Parathyroid adenoma (tissue), 2 donors: Measurements from ENCODE around the gene ACP5.

Source experiments
- H2AFZ ChIP-seq: fragments of 300-600 bp; sonication (generic); one replicate; pipeline ENCODE4 v1.7.0; 2017; ENCODE audit warnings: antibody characterized with exemption, mild to moderate bottlenecking
- H3K27ac ChIP-seq: fragments of 300-600 bp; sonication (generic); one replicate; pipeline ENCODE4 v1.7.0; 2017
- H3K27me3 ChIP-seq: fragments of 300-600 bp; sonication (generic); one replicate; pipeline ENCODE4 v1.7.0; 2017; ENCODE audit warnings: low read length; ENCODE audit not compliant: control insufficient read depth, insufficient read depth
- H3K36me3 ChIP-seq: fragments of 300-600 bp; sonication (generic); one replicate; pipeline ENCODE4 v1.7.0; 2017; ENCODE audit warnings: low read length; ENCODE audit not compliant: control insufficient read depth, insufficient read depth
- H3K4me1 ChIP-seq: fragments of 300-600 bp; sonication (generic); one replicate; pipeline ENCODE4 v1.7.0; 2017; ENCODE audit warnings: control low read depth
- H3K4me2 ChIP-seq: fragments of 300-600 bp; sonication (generic); one replicate; pipeline ENCODE4 v1.7.0; 2017; ENCODE audit warnings: low read length
- H3K4me3 ChIP-seq: fragments of 300-600 bp; sonication (generic); one replicate; pipeline ENCODE4 v1.7.0; 2017; ENCODE audit warnings: low read depth, low read length
- H3K79me2 ChIP-seq: fragments of 300-600 bp; sonication (generic); one replicate; pipeline ENCODE4 v1.7.0; 2017; ENCODE audit warnings: control low read depth
- H3K9ac ChIP-seq: fragments of 300-600 bp; sonication (generic); one replicate; pipeline ENCODE4 v1.7.0; 2017; ENCODE audit warnings: mild to moderate bottlenecking
- H3K9me3 ChIP-seq: fragments of 300-600 bp; sonication (generic); one replicate; pipeline ENCODE4 v1.7.0; 2017; ENCODE audit warnings: low read length; ENCODE audit not compliant: control insufficient read depth
- CTCF ChIP-seq: fragments of 300-600 bp; sonication (generic); IDR thresholded peaks from one replicate; pipeline ENCODE4 v1.7.0; 2017; ENCODE audit warnings: antibody characterized with exemption, mild to moderate bottlenecking
- donor health status: primary hyperparathyroidism.

The ACP5 gene

GRCh38 chr19:11555246-11555645, 22.2 kb downstream of the ACP5 start:
- Histone ChIP-seq H3K4me2 (no peak overlapping the region), H2AFZ (no peak overlapping the region), H3K79me2 (peaks cover 21% of the 10 kb centered on the region), H3K27me3 (no peaks in the 10 kb centered on the region), H3K4me3 (no peak overlapping the region), H3K36me3 (no peaks in the 10 kb centered on the region), H3K4me1 (peaks cover 14% of the 10 kb centered on the region), H3K27ac (no peak overlapping the region), H3K9me3 (no peaks in the 10 kb centered on the region), H3K9ac (no peak overlapping the region)
- TF ChIP-seq CTCF: no peak

- Histone ChIP-seq H3K4me2 (no peak overlapping the region), H2AFZ (no peak overlapping the region), H3K36me3 (no peaks in the 10 kb centered on the region), H3K27ac (no peak overlapping the region), H3K27me3 (no peaks in the 10 kb centered on the region), H3K4me1 (peaks cover 10% of the 10 kb centered on the region), H3K9me3 (no peaks in the 10 kb centered on the region), H3K4me3 (no peak overlapping the region), H3K9ac (no peak overlapping the region), H3K79me2 (peaks cover 18% of the 10 kb centered on the region)
- TF ChIP-seq CTCF: no peak
Measured at GRCh38 chr19:11554160-11554559, 23.3 kb downstream of the ACP5 start.

- no peak overlapping the region for H3K27ac ChIP-seq
- H3K36me3 ChIP-seq: no peaks in the 10 kb centered on the region
- no peak overlapping the region for H3K9ac ChIP-seq
- no peaks in the 10 kb centered on the region for H3K27me3 ChIP-seq
- no peaks in the 10 kb centered on the region for H3K9me3 ChIP-seq
- H3K4me2 ChIP-seq: no peak overlapping the region
- no peak overlapping the region for H2AFZ ChIP-seq
- H3K4me3 ChIP-seq: no peak overlapping the region
- peaks cover 7% of the 10 kb centered on the region for H3K79me2 ChIP-seq
- H3K4me1 ChIP-seq: peaks cover 7% of the 10 kb centered on the region
- no peak for TF ChIP-seq CTCF
Measured at GRCh38 chr19:11552666-11553372, 24.6 kb downstream of the ACP5 start.

- Histone ChIP-seq H3K4me1 (peaks cover 2% of the 10 kb centered on the region), H3K4me2 (no peak overlapping the region), H3K9me3 (no peaks in the 10 kb centered on the region), H3K9ac (no peak overlapping the region), H3K79me2 (peaks cover under 1% of the 10 kb centered on the region), H3K4me3 (no peak overlapping the region), H3K27me3 (no peaks in the 10 kb centered on the region), H3K36me3 (no peaks in the 10 kb centered on the region), H2AFZ (no peak overlapping the region), H3K27ac (no peak overlapping the region)
- TF ChIP-seq CTCF: no peak
Measured at GRCh38 chr19:11551603-11552235, 25.7 kb downstream of the ACP5 start.

GRCh38 chr19:11550265-11550664, 27.2 kb downstream of the ACP5 start:
- Histone ChIP-seq H3K36me3 (no peaks in the 10 kb centered on the region), H3K4me2 (no peak overlapping the region), H2AFZ (no peak overlapping the region), H3K27ac (no peak overlapping the region), H3K9me3 (no peaks in the 10 kb centered on the region), H3K4me1 (no peaks in the 10 kb centered on the region), H3K79me2 (no peaks in the 10 kb centered on the region), H3K27me3 (no peaks in the 10 kb centered on the region), H3K9ac (no peak overlapping the region), H3K4me3 (no peak overlapping the region)
- no peak for TF ChIP-seq CTCF
